KG1 (cell line): ENCODE data around the gene SMAD1.

Experiments used
- DNase-seq: peaks from one replicate; lab custom pipeline; 2025; lab: John Stamatoyannopoulos, UW

The SMAD1 gene

DNA sequence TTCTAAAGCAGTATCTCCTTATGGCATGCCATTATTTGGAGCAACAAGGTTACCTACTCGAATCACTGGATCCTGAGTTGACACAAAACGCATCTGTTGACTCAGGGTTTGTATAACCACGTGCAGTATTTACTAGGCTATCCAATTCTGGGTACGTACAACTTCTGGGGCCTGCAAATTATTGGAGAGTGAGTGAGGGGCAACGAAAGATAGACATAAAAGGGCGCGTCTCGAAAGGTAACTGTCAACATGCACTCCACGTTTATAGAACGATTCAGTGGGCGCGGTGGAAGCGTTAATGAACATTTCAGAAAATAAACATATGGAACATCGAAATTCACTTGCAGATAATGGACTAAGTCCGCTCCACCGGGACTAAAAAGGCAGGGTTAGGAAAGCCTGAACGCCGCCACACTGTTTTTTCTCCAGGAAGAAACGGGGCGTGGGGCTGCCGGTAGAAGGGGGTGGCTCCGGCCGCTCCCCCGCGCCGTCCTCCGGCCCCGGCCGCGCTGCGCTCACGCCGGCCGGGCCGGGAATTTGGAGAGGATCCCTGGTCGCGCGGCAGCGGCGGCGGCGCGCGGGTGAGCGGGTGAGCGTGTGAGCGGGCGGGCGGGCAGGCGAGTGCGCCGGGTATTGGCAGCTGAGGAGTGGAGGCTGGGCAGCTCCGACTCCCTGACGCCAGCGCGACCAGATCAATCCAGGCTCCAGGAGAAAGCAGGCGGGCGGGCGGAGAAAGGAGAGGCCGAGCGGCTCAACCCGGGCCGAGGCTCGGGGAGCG, at the start of gene SMAD1:
TSS of gene SMAD1 (plus strand) at position 690 of the 778 bp plus-strand sequence. CDS start 32,761 bp downstream, outside the sequence.
- no peak for DNase-seq

DNA sequence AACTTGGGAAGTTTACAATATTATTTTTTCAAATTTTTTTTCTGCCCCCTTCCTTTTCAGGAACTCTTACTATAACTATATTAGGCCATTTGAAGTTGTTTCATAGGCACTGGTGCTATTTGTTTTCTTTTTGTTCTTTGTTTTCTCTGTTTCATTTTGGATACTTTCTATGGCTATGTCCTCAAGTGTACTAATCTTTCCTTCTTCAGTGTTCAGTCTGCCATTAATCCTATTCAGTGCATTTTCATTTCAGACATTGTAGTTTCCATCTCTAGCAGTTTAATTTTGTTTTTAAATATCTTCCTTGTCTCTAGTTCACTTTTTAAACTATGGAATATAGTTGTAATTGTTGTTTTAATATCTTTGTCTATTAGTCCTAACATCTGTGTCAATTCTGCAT, 48.0 kb upstream of the SMAD1 start:
- DNase-seq = no peak

DNA sequence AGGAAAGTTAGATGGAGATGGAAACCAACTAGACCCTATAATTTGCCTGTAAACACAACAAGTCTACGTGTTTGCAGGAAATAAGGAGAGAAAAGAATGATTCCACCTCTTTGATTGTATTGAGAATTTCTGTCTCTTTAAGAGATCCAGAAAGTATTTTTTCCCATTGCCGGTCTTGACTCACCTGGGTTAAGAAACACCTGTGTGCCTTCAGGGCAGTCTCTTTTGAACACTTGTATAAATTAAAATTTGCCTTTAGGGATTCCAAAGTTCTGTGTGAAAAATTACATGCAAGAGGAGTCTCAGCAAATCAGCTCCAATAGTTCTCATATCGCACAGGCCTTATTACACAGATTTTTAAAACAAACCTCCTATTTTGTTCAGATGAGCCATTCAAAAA, 46.0 kb upstream of the SMAD1 start:
- DNase-seq = no peak

DNA sequence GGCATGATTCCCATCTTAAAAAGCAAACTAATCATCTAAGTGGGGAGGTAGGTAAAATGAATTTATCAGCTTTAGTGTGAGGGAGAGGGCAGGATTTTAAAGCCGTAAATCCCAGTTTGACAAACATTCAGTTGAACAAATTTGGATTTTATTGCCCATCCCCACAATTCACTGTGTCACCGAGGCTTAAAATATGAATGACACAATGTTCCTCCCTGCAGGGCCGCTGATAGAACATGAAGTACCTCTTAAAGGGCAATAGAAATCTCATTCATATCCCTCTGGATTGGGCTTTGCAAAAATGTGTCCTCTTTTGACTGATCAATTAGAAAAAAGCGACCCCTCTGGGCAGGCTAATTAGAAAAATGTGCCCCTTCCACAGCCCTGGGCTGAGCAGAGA, 45.5 kb upstream of the SMAD1 start:
- DNase-seq = no peak

DNA sequence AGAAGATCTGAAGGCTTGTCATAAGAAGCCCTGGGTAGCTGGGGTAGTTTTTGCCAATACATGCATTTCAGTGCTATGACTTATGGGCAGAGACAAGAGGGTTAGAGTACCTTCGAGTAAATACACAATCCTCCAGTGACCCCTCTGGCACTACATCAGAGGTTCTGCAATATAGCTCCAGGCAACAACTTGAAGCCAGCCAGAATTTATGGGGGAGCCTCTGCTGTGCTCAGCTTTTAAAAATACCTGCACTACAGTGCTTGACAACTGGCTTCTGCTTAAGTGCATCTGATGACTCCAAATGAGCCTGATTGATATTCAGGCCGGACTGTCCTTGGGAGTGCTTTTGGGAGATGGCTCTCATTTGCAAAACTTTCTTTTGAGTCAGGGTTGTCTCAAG, 44.9 kb upstream of the SMAD1 start:
- no peak for DNase-seq

DNA sequence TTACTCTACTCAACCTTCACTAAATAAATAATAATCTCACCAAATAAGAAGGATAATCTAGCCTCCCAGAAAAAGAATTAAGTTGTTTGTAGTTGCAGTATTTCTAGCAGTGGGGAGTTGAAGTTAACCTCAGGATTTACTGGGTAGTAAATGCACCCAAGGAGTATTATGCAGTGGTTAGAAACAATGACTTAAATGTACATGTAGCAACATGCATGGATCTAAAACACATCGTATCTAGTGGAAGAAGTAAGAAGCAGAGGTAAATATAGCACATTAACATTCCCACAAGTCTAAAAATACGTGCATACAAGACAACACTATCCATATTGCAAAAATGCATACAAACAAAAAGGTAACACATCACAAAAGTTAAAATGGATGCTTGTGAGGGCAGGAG, 44.2 kb upstream of the SMAD1 start:
- DNase-seq = no peak

DNA sequence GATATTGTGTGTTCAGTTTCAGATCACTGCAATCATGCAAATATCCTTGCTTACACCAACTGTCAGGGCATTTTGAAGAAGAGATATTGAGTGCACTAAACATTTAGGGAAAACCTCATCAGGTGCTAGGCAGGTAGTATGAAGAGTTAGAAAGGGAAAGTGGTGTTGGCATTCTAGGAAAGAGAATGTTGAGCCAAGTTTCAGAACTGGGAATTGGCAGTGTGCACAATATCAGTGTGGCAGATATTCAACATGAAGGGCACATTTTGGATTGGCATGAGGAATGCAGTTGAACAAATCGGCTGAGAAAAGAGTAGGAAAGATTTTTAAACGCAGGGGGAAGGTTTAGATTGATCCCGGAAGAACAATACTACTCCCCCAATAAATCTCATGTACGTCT, 43.4 kb upstream of the SMAD1 start:
- no peak for DNase-seq

DNA sequence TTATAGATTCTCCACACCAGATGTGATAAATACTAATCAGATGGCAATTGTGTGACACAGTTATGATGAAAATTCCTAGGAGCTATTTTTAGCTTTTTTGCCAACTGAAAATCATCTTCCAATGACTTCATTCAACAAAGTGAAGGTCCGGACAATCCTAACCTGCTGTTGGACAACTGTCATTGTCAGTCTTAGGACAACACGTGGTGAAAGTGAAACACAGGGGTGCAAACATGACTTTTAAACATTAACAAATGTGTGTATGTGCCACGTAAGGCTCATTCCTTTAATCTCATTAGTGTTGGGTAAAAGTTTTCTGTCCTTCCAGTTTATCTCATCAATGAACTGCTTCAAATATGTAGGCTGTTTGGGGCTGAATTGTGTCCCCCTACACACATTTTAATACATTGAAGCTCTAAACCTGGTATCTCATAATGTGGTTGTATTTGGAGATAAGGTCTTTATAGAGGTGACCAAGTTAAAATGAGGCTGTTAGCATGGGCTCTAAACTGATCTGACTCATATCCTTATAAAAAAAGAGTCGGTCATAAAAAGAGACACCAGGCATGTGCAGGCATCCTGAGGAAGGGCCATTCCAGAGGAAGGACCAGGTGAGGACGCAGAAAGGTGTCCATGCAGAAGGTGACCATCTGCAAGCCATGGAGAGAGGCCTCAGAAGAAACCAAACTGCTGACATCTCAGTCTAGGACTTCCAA, 41.2 kb upstream of the SMAD1 start:
- DNase-seq = no peak

DNA sequence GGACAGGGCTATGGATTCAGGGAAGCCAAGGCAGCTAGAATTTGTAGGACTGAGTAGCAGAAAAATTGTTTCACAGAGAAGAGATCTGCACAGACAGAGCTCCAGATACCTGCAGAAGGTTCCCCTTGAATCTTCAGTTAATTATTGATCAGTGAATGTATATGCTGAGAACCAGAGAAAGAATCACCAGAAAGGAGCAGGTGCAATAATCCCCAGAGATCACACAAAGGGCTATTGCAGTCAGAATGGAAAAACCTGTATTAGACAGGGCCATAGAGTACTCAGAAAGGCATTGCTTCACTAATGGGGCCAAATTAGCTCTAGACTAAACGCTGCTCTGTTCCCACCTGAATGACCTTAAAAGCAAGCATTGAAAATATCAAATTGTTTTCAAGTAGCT, 35.5 kb upstream of the SMAD1 start:
- DNase-seq = no peak

DNA sequence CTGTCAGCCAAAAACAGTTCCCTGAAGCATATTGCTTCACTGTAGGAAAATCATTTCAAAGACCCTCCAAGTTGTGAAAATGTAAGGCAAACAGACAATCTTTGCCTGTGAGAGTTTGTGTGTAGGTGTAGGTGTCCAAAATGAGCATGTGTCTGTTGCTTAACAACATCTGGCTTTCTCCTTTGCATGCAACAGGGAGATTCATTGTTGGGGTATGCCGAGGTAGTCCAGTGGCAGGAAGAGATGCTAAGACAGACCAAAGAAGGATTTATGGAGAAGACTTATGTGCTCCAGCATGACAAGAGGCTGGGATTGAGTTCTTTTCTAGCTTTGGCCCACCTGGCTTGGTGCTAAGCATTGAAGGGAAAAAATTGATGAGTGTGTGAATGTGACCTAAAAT, 29.8 kb upstream of the SMAD1 start:
- DNase-seq = no peak

DNA sequence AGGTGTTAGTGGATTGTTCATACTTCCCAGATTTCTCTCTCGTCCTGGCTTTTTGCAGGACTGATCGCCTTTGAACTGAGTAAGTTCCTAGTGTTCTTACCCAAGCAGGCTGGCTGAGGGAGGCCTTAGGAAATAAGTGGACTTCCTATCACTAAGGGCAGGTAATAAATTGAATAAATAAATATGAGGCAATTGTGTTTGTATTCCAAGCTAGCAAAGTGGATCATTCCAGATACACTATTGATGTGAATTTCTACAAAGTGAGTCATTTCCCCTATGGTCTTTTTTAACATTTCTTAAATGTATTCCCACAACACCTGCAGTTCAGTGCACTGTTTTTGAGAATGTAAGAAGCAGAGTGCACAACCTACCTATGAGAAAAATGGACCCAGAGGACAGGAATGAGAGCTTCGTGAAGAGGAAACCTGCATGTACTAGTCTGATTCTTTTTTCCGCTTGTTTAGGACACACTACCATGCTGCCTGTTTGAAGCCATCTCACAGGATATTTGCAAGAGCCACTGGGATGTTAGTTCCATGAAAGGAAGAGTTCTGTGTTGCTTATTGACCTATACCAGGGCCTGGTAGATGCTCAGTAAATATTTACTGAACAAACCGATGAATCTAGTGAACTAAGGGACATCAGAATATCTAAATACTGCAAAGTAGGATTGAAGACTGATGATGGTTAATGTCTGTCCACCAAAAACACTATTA, 29.0 kb upstream of the SMAD1 start:
- DNase-seq = no peak

DNA sequence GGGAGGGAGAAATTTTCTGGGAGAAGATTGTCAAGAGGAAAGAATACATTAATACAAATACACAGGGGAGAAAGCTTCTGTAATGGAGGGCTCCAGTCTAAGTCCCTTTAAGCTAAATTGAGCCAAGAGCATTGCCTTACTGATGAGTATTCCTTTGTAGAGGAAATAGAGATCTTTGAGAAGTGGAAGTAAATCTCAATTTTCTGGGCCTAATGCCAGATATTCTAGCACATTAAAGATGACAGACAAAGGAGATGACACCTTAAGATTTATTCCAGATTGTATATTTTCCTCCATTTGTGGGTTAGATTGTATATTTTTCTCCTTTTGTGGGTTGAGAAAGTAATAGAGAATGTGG, 28.5 kb upstream of the SMAD1 start:
- DNase-seq = no peak

DNA sequence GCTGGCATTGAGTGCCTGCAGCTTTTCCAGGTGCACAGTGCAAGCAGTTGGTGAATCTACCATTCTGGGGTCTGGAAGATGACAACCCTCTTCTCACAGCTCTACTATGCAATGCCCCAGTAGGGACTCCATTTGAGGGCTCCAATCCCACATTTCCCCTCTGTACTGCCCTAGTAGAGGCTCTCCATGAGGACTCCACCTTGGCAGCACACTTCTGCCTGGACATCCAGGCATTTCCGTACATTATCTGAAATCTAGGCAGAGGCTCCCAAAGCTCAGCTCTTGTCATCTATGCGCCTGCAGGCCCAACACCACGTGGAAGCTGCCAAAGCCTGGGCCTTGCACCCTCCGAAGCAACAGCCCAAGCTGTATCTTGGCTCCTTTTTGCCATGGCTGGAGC, 8.4 kb upstream of the SMAD1 start:
- DNase-seq = no peak

DNA sequence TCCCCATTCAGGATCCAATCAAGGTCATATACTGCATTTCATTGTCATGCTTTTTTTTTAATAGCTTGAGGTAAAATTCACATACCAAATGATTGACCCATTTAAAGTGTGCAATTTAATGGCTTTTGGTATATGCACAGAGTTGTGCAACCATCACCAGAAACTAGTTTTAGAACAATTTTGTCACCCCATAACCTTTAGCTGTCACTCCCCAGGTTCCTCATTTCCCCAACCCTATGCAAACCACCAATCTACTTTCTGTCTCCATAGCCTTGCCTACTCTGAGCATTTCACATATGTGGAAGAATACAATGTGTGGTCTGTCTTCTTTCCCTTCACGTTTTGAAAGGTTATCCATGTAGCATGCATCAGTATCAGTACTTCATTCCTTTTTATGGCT, 1.4 kb upstream of the SMAD1 start:
- DNase-seq = no peak

DNA sequence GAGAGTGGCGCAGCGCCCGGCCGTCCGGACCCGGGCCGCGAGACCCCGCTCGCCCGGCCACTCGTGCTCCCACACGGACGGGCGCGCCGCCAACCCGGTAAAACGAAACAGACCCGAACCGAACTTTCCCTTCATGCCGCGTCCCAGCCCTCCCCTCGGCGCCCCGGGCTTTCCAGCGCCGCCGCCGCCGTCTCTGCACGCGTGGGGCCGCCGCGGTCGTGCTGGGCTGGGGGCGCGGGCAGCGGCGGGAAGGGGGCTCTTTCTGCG, 222 bp downstream of the SMAD1 start:
- DNase-seq = no peak

DNA sequence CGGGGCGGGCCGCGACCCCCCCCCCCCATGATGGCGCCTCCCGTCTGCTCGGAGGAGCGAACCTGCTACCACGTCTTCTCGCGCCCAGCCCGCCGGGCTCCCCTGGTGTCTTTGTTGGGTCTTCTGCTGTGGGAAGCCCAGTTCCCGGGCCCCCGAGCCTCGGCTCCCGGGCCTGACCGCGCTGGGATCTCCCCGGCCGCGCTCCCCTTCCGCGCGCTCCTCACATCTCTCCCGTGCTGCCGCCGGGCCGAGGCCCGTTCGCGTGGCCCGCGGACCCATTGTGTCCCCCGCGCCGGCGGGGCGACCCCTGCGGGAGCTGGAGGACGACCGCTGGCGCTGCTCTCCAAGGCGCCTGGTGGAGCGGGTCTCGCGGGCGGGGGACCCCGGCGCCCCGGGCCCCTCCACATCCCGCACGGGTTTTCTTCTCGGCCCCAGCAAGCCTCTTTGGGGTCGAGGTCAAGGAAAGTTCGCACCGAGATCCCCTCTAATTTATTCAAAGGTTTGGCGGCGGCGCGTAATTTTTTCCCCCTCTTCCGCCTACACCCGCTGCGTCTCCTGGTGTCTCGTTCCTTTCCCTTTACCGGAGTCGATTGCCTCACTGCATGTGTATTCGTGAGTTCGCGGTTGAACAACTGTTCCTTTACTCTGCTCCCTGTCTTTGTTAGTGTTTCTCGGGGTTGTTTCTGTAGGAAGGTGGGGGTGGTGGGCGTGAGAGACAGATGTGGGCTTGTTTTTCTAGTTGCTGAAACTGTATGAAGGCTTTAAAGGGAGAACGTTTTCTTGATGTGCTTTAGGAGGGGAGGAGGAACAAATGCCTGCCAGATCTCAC, 770 bp downstream of the SMAD1 start:
- DNase-seq = no peak

DNA sequence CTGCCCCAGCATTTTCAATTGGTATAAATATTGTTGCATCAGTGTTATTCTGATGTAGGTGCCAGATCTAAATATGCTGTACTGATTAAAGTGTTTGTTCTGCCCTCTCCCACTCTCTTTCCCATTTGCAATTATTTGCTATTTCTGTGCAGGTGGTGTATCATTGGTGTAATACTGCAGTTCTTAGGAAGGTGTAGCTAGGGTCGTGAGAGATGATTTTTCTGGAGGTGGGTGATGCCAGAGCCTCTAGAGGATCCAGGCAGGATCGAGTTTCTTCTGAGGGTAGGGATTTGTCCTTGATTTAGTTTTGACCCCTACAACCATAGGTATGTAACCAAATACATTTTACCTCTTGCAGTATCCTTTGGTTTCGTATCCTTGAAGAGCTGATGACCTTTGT, 1.9 kb downstream of the SMAD1 start:
- DNase-seq = no peak

DNA sequence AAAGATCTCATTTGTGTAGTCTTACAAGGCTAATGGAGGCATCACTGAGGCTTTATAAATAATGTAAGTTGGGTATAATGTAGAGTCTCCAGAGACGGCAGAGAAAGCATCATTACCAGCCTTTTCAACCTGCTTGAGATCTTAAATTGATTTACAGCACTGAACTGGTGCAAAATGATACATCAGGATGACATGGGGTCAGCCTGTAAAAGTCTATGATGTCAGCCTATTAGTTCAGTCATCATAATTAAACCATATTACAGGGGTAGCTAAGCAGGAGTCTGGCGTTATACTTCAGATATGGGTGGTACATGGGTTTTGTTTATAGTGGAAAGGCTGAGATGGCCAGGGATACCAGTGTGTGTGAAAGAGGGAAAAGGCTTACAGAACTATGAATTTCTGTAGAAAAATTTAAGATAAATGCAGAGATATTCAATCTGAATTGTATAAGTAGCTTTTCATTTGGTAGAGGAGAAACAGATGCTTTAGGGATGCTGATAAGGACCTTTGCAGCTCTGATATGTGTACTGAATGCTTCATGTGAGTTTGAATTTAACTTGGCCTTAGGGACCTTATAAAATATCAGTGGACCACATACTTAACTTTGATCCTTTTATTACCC, 2.7 kb downstream of the SMAD1 start:
- DNase-seq = no peak

DNA sequence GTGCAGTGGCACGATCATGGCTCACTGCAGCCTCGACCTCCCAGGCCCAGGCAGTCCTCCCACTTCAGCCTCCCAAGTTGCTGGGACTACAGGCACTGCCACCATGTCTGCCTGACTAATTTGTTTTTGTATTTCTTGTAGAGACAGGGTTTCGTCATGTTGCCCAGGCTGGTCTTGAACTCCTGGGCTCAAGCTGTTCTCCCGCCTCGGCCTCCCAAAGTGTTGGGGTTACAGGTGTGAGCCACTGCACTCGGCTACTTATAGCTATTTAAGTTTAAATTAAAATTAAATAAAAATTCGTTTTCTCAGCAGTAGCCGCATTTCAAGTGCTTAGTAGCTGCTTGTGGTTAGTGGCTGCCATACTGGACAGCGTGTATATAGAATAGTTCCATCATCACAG, 3.5 kb downstream of the SMAD1 start:
- no peak for DNase-seq

DNA sequence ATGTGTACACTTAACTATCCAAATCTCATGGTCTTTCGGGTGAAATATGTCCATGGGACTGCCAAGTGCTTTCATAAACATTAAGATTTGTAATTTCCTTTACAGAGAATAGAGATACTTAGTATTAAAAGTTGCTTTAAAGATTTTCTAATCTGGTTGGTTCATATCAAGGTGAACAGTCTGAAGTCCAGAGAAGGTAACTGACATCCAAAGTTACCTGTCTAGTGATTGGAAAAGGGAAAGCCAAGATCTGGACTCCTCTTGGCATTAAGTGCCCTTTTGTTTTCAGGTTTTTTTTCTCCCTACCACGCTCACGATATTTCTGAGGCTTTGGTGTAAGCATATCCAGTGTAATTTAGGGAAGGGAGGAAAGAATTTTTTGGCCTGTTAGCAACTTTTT, 5.0 kb downstream of the SMAD1 start:
- no peak for DNase-seq

DNA sequence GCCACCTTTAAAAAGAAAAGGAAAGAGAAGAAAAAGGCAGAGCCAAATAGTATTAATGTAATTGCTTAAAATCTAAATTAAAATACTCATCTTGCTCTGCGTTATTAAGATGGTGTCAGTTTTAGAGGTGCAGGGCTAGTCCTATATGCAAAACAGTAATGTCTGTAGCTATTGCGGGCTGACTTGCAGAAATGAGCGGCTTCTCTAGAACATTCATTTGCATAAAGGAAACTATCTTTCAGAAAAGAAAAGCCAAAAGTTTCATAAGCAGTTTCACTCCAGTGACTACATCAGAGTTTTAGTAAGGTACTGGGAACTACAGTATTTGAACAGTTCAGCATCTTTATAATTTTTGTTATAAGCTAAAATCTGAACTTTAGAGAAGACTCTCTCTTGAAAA, 6.0 kb downstream of the SMAD1 start:
- DNase-seq = no peak

DNA sequence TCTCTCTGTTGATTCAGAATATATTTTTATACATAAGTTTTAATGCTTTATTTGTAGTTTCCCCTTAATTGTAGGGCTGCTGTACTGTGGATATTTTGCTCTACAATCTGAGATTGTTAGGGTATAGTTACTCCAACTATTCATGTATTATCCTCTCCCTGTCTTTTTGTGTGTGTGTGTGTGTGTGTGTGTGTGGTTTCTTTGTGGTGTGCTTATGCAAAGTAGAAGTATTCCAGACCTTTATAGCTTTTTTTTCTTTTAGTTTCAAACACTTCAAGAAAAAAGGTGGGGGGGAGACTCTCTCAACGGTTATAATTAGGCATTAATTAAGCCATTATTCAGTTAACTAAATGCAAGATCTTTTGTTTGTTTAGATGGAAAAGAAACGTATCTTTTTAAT, 6.7 kb downstream of the SMAD1 start:
- no peak for DNase-seq
